Measurements from ENCODE around the gene OLIG2.

OLIG2 gene

DNA sequence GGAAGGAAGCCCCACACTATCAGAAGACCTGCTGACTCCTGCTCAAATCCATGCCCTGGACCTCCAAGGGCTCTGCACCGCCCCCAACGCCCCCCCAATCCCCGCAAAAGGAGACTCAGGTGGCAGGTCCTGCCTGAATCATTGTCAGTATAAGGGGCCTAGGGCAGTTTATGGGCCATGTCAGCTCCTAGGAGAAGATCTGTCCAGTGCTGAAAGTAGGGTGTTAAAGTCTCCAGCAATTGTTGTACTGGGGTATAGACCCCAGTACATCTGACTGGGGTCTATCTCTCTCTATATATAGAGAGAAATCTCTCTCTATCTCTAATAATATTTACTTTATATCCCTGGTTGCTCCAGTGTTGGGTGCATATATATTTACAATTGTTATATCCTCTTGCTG, 12.1 kb upstream of the OLIG2 start:
- no peak for DNase-seq (ENCODE audit: low spot score)
- TF ChIP-seq, protein P1, sequence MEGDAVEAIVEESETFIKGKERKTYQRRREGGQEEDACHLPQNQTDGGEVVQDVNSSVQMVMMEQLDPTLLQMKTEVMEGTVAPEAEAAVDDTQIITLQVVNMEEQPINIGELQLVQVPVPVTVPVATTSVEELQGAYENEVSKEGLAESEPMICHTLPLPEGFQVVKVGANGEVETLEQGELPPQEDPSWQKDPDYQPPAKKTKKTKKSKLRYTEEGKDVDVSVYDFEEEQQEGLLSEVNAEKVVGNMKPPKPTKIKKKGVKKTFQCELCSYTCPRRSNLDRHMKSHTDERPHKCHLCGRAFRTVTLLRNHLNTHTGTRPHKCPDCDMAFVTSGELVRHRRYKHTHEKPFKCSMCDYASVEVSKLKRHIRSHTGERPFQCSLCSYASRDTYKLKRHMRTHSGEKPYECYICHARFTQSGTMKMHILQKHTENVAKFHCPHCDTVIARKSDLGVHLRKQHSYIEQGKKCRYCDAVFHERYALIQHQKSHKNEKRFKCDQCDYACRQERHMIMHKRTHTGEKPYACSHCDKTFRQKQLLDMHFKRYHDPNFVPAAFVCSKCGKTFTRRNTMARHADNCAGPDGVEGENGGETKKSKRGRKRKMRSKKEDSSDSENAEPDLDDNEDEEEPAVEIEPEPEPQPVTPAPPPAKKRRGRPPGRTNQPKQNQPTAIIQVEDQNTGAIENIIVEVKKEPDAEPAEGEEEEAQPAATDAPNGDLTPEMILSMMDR (IDR thresholded peaks at IDR 0.05; ENCODE audit: poor library complexity, severe bottlenecking) = no peak
- no peak overlapping the region for H3K27ac ChIP-seq (ENCODE audit: poor library complexity, severe bottlenecking)
- peaks cover 26% of the 10 kb centered on the region for H3K27me3 ChIP-seq (ENCODE audit: insufficient read depth, poor library complexity, severe bottlenecking)
- no peaks in the 10 kb centered on the region for H3K36me3 ChIP-seq (ENCODE audit: low read depth)
- H3K9me3 ChIP-seq (ENCODE audit: severe bottlenecking) = no peaks in the 10 kb centered on the region
- peaks cover 8% of the 10 kb centered on the region for H3K4me1 ChIP-seq (ENCODE audit: insufficient read depth, poor library complexity, severe bottlenecking)
- no peak for ATAC-seq (ENCODE audit: low read depth)
- no peak overlapping the region for H3K4me3 ChIP-seq (ENCODE audit: severe bottlenecking)

DNA sequence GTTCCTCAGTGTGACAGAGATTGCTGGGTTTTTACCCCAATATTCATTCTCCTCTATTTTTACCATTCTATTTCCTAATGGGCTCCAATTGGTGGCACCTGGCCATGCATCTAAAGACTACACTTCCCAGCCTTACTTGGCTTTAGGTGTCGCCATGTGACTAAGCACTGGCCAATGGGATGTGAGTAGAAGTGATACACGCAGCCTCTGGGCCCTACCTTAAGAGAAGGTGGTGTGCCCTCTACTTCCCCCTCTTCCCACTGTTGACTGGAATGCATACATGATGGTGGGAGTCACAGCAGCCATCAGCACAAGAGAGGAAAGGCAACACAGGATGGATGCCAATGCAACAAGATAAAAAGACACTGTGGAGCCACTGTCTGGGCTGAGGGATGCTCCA, 11.4 kb upstream of the OLIG2 start:
- Histone ChIP-seq H3K4me3 (ENCODE audit: severe bottlenecking) (no peak overlapping the region), H3K4me1 (ENCODE audit: insufficient read depth, poor library complexity, severe bottlenecking) (peaks cover 8% of the 10 kb centered on the region), H3K27me3 (ENCODE audit: insufficient read depth, poor library complexity, severe bottlenecking) (peaks cover 33% of the 10 kb centered on the region), H3K27ac (ENCODE audit: poor library complexity, severe bottlenecking) (no peak overlapping the region), H3K36me3 (ENCODE audit: low read depth) (no peaks in the 10 kb centered on the region), H3K9me3 (ENCODE audit: severe bottlenecking) (no peaks in the 10 kb centered on the region)
- TF ChIP-seq, protein P1 (IDR thresholded peaks at IDR 0.05; ENCODE audit: poor library complexity, severe bottlenecking) = no peak
- ATAC-seq (ENCODE audit: low read depth) (no peak), DNase-seq (ENCODE audit: low spot score) (no peak)

DNA sequence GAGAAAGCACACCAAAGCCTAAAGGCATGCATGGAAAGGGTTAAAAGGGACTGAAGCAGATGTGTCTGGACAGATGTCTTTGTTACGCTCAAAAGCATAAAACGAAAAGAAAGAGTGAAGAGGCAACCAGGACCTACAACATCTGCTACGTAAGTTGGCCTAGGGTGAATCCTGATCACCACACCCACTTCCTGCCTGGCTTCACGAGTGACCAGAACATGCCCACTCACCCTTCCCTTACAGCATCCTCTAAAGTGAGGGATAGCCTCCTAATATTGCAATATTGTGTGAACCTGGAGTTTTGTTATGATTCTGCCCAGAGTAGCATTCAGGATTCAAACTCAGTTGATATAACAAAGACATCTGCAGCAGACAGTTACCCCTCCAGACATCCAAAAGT, 10.6 kb upstream of the OLIG2 start:
- peaks cover 41% of the 10 kb centered on the region for H3K27me3 ChIP-seq (ENCODE audit: insufficient read depth, poor library complexity, severe bottlenecking)
- no peak overlapping the region for H3K4me3 ChIP-seq (ENCODE audit: severe bottlenecking)
- H3K27ac ChIP-seq (ENCODE audit: poor library complexity, severe bottlenecking) = no peak overlapping the region
- H3K9me3 ChIP-seq (ENCODE audit: severe bottlenecking) = no peaks in the 10 kb centered on the region
- DNase-seq (ENCODE audit: low spot score) = no peak
- H3K36me3 ChIP-seq (ENCODE audit: low read depth) = no peaks in the 10 kb centered on the region
- H3K4me1 ChIP-seq (ENCODE audit: insufficient read depth, poor library complexity, severe bottlenecking) = peaks cover 8% of the 10 kb centered on the region
- no peak for ATAC-seq (ENCODE audit: low read depth)
- TF ChIP-seq, protein P1 (IDR thresholded peaks at IDR 0.05; ENCODE audit: poor library complexity, severe bottlenecking) = no peak

DNA sequence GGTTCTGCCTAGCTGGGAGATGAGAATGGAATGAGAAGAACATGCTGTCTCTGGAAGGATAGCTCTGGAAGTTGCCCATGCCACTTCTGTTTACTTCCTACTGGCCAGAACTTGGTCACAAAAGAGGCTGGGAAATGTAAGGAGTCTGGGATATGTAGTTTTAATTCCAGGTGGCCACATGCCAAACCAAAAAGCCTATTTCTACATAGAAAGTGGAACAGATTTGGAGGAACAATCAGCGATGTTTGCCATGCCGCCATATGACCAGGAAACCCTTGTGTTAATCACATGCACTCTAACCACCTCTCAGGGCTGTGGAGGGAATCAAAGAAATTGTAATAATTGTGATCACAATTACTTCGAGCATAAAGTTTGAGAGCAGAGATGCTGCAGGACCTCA, 10.0 kb upstream of the OLIG2 start:
- TF ChIP-seq, protein P1 (IDR thresholded peaks at IDR 0.05; ENCODE audit: poor library complexity, severe bottlenecking) = no peak
- H3K27ac ChIP-seq (ENCODE audit: poor library complexity, severe bottlenecking) = no peak overlapping the region

DNA sequence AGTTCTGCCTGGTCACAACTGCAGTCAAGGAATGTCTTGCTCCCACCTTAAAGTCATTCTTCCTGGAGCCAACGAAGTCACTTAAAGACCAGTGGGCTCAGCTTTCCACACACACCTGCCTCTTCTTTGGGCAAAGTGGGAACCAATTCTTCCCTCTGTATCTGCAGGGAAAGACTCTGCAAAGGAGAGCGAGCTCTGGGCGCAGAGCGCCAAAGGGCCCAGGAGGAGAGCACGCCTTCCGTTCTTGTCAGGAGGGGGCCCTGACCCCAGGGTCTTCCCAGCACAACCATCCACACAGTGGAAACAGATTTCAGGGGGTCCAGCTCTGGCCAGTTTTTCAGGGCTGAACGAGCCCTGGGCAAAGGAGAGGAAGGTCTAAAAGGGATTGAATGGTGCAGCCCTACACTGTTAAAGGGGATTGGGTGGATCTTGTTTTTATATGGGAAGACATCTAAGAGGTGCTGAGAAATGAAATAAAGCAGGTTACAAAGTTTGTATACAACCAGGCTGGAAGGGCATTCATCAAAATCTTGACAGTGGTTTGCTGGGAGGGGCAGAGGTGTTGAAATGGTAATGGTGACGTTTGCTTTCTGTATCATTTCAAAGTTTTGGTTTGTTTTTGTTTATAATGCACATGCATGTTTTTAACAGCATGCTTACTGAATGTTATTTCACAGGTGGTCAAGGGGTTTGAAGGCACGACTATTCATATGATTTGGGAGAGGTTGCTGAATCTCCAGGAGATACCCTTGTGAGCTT, 6.8 kb upstream of the OLIG2 start:
- Histone ChIP-seq H3K27me3 (ENCODE audit: insufficient read depth, poor library complexity, severe bottlenecking) (peaks cover 77% of the 10 kb centered on the region), H3K9me3 (ENCODE audit: severe bottlenecking) (no peaks in the 10 kb centered on the region), H3K36me3 (ENCODE audit: low read depth) (no peaks in the 10 kb centered on the region), H3K4me3 (ENCODE audit: severe bottlenecking) (no peak overlapping the region), H3K4me1 (ENCODE audit: insufficient read depth, poor library complexity, severe bottlenecking) (no peaks in the 10 kb centered on the region), H3K27ac (ENCODE audit: poor library complexity, severe bottlenecking) (no peak overlapping the region)
- TF ChIP-seq, protein P1 (IDR thresholded peaks at IDR 0.05; ENCODE audit: poor library complexity, severe bottlenecking) = no peak
- no peak for ATAC-seq (ENCODE audit: low read depth)
- DNase-seq (ENCODE audit: low spot score) = no peak

More for the DNA sequence above, 10.0 kb upstream of the OLIG2 start:
- Histone ChIP-seq H3K4me1 (ENCODE audit: insufficient read depth, poor library complexity, severe bottlenecking) (peaks cover 8% of the 10 kb centered on the region), H3K9me3 (ENCODE audit: severe bottlenecking) (no peaks in the 10 kb centered on the region), H3K4me3 (ENCODE audit: severe bottlenecking) (no peak overlapping the region), H3K27me3 (ENCODE audit: insufficient read depth, poor library complexity, severe bottlenecking) (peaks cover 46% of the 10 kb centered on the region), H3K36me3 (ENCODE audit: low read depth) (no peaks in the 10 kb centered on the region)
- DNase-seq (ENCODE audit: low spot score) (no peak), ATAC-seq (ENCODE audit: low read depth) (no peak)

Measured in RWPE2 (cell line).